Fibroblast of skin of right quadriceps (primary cell): ENCODE data around the gene PLRG1.

Experiments used
- DNase-seq: peaks from one replicate; pipeline ENCODE4 v3.0.0-alpha.2; 2013

Gene PLRG1

GRCh38 chr4:154516318-154517029 is 33.7 kb downstream of the PLRG1 start:
- no peak for DNase-seq

DNA sequence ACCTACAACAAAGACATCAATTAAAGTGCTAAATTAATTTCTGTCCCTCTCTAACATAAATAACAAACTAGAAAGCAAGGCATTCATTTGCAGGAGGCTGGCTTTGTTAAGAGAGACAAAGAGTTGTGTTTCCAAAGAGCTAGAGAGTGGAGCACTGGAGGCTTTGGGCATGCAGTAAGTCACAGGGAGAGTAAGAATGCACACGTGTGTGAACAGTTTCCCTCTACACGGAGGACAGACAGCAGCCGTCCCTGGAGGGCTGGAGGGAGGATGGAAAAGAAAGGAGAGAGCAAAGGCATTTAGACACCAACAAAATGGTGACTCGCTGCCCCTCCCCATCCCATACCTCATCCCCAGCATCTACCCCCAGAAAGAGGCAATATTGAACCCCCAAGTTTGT is 38.2 kb downstream of the PLRG1 start:
- DNase-seq, result no peak

GRCh38 chr4:154511548-154511947 is 38.7 kb downstream of the PLRG1 start:
- DNase-seq, result no peak

- DNase-seq, result no peak
These were observed 43.0 kb downstream of the PLRG1 start for GRCh38 chr4:154507156-154507555.

GRCh38 chr4:154506253-154506652 is 43.9 kb downstream of the PLRG1 start:
- peak; percentile 21 for DNase-seq

GRCh38 chr4:154503598-154503997 is 46.6 kb downstream of the PLRG1 start:
- DNase-seq, result peak; percentile 10

DNA sequence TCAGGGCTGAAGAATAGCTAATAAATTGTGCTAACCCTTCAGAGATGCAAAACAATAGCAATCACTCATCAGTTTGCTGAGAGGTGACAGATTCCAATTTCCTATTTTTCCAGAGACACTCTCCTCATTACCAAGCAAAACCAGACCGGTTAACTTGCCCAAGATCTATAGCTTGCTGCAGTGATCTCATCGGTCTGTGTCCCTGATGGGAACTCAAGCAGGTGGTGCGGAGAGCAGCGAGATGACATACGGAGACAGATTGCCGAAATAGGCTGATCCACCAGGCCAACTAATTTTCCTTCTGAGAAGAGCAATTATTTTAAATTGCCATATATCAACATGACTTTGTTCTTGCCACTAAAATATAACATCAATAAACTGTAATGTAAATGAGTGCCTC is 48.1 kb downstream of the PLRG1 start:
- DNase-seq, result no peak

DNA sequence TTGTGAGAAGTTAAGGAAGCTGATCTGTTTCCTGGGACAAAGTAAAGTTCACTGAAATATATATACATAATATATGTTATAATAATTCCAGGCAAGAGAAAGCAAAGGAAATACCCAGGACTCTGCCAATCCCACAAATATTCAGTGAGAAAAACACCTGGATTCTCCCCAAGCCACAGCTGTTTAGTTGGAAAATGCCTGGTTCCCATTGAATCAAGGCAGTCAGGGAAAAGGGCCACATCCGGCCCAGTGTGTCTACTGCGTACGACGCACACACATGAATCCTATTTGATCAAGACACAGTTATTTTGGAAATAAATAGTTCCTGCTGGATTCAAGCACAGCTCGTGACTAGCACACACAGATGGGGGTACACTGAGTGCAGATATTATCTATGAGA is 52.3 kb downstream of the PLRG1 start:
- DNase-seq, result peak; percentile 21

GRCh38 chr4:154495867-154496266 is 54.3 kb downstream of the PLRG1 start:
- no peak for DNase-seq

DNA sequence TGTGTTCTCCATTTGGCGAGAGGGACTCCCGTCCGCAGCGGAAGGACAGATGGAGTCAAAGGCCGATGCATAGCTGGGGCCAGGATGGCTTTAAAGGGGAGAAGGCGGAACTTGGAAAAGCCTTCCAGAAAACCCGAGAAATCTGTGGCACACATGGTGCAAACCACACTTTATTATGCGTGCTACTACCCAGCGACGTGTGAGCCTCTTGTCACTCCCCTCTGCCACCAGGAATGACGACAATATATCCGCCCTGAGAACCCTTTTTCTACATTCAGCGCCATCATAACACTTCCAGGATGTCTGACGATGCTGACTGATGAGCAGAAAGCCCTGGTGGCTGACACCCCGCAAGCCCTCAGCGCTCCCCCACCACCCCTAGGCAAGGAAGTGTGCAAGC is 57.9 kb downstream of the PLRG1 start:
- DNase-seq, result no peak

DNA sequence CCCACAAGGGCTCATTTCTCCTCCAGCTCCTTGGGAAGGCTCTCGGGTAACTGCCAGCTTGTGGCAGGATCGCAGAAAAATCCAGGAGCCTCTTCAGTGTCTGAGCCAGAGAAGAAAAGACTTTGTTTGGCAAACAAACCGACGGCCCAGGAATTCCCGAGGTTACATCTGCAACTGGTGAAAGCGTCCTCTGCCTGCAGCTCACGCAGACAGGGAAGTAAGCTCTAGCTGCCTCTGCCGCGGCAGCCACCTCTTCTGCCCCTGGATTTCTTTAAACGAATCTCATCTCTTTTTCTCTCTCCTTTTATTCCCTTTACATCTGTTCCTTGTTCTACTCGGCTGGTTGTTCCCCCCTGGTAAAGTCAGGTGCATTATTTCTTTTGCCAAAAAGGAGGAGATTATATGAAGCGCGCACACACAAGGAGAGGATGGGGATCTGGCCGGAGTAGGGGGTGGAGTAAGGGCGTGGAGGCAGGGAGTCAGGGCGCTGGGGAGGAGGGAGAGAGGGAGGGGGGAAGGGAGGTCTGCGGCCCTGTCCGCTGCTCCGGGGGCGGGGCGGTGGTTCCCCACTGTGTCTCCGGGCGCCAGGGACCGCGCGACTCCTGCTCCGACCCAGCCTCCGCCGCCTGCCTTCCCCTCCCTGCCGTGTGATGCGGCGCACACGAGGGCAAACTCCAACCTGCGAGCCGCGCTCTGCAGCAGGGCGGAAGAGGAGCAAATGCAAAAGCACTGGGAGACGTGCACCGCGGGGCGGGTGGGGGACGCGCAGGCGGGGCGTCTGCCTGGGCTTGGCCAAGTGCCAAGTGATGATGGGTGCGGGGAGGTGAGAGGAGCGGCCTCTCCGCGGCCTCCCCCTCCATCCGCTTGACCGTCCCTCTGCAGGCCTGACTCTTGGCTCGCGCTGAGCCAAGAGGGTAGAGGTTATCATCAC is 58.6 kb downstream of the PLRG1 start, which contains the start of gene DCHS2:
DCHS2 (minus strand) TSS at position 459 of the 931 bp plus-strand sequence; CDS start at position 15, 444 bp downstream.
- peak; percentile 15 for DNase-seq

GRCh38 chr4:154490583-154491340 is 59.4 kb downstream of the PLRG1 start:
- DNase-seq, result no peak

GRCh38 chr4:154490234-154490582 is 60.0 kb downstream of the PLRG1 start:
- DNase-seq, result no peak

DNA sequence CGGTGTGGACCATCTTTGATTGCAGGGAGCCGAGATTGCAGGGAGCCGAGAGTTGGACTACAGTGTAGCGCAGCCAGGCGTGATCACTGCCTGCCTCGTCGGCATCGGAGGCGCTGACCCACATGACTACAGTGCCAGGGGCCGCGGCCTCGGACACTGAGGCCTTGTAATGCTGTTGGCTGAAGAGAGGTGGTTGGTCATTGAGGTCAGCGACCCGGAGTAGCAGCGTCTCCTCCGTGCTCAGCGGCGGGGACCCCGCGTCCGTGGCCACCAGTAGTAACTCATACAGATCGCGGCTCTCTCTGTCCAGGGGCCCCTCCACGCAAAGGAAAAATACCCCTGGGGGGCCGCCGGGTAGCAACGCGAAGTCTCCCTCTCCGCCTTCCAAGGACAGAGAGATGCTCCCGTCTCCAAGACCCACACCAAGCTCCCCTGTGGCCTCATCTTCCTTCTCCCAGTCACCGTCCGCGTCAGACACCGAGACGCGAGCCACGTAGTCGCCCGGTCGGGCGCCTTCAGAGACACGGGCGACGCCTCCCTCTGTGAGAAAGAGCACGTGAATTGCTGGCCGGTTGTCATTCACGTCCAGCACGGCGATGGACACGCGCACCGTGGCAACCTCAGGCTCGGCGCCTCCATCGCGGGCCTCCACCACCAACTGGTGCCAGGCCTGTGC is 60.5 kb downstream of the PLRG1 start:
- DNase-seq, result no peak

DNA sequence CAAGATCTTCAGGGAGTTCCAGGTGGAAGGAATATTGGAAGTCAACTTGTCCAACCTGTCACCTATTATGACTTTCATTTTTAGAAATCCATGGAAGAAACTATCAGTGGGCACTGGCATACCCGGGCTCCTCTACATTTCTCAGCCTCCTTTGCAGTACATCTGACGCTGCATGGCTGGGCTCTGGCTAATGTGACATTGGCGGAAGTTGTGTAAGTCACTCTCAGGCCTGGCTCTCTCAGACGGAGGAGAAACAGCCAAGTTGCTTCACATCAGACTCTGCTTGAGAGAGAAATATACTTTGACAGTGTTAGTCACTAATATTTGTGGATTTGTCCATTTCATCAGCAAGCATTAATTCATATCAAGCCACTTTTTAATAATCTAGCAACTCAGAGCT is 63.1 kb downstream of the PLRG1 start:
- DNase-seq, result no peak

DNA sequence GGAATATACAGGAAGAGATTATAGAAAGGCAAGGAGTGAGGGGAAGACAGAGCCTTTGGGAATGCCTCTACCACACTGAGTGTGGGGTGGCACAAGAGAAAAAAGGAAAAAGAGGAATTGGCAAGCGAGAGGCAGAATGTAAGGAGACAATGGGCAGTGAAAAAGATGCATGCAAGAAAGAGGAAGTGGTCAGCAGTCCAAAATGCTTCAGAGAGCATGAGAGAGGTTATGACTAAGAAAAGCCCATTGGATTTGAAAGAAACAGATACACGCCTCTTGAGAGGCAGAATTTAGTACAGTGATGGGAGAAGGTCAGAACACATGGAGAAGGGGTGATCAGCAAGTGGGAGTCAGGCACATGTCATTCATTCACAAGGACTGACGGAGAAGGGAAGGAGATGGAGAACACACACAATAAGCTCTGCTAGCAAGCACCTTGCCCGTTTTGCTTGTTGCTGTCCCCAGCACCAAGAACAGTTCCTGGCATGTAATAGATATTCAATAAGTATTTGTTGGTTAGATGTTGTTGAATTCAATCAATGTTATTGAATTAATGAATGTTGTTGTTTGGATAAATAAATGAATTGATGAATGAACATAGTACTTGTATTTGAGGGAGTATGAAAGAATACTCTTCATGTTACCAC is 65.0 kb downstream of the PLRG1 start:
- DNase-seq, result no peak
